Mesothelial cell of epicardium (in vitro differentiated cells): ENCODE data around the gene MBOAT1. TPM values are rescaled to one million over a fixed set of nuclear protein-coding genes. Genes with fewer than 3 reads are reported as not detected.
"Not testable (repeated sequence)": the region's sequence is repeated elsewhere in the genome, so short reads cannot be mapped to it uniquely, and the experiment has no call there.

Experiments used
- DNase-seq, 2 experiments: peaks; one replicate each; pipeline ENCODE4 v3.0.0; 2021; ENCODE audit warnings: low spot score in 2 of 2; ENCODE audit not compliant: unreplicated experiment in 2 of 2
- H3K27ac Mint-ChIP-seq: 2 replicates; pipeline ENCODE4 v1.8.0; 2021; ENCODE audit warnings: mixed read lengths
- H3K27me3 Mint-ChIP-seq: 2 replicates; pipeline ENCODE4 v1.8.0; 2021; ENCODE audit warnings: low read depth, mixed read lengths
- H3K36me3 Mint-ChIP-seq: 2 replicates; pipeline ENCODE4 v1.8.0; 2021; ENCODE audit warnings: mixed read lengths
- H3K4me1 Mint-ChIP-seq: 2 replicates; pipeline ENCODE4 v1.8.0; 2021; ENCODE audit warnings: mixed read lengths
- H3K4me3 Mint-ChIP-seq: 2 replicates; pipeline ENCODE4 v1.8.0; 2021; ENCODE audit warnings: mild to moderate bottlenecking, moderate library complexity, mixed read lengths
- H3K9me3 Mint-ChIP-seq: 2 replicates; pipeline ENCODE4 v1.8.0; 2021; ENCODE audit warnings: mixed read lengths
- total RNA-seq: library from RNA; stranded (reverse); gene quantifications from 3 replicates; pipeline ENCODE4 v1.2.1, GENCODE V29; 2021
- TF ChIP-seq, protein P1 (sequence below): fragments of 200-600 bp; sonication (generic); IDR thresholded peaks from one replicate; pipeline ENCODE4 v1.5.0; 2021; ENCODE audit warnings: antibody characterized with exemption; ENCODE audit not compliant: unreplicated experiment

MBOAT1 gene
- total RNA-seq, 1 donor from 2014 or later: 23.5 TPM

DNA sequence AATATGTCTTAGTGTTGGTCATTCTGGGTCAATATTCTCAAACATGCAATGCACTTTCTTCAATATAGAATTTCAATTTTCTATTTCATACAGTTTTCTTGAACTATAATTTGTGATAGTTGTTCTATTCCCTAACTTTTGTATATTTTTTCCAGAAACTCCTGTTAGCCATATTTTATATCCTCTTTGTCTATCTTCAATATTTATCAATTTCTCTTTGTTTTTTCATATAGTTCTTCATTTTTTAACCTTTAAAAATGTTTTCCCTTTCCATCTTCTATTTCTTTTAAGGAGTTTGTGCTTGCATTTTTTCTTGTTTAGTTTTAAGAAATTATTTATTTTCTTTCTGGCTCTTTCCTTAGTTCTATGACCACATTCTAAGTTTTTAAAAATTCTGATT, 42.0 kb upstream of the MBOAT1 start:
- Mint-ChIP-seq H3K27me3 (no peaks in the 10 kb centered on the region), H3K27ac (no peak overlapping the region), H3K4me3 (no peak overlapping the region), H3K4me1 (no peaks in the 10 kb centered on the region), H3K36me3 (no peaks in the 10 kb centered on the region), H3K9me3 (peaks cover 12% of the 10 kb centered on the region)
- DNase-seq: no peak
- TF ChIP-seq, protein P1, sequence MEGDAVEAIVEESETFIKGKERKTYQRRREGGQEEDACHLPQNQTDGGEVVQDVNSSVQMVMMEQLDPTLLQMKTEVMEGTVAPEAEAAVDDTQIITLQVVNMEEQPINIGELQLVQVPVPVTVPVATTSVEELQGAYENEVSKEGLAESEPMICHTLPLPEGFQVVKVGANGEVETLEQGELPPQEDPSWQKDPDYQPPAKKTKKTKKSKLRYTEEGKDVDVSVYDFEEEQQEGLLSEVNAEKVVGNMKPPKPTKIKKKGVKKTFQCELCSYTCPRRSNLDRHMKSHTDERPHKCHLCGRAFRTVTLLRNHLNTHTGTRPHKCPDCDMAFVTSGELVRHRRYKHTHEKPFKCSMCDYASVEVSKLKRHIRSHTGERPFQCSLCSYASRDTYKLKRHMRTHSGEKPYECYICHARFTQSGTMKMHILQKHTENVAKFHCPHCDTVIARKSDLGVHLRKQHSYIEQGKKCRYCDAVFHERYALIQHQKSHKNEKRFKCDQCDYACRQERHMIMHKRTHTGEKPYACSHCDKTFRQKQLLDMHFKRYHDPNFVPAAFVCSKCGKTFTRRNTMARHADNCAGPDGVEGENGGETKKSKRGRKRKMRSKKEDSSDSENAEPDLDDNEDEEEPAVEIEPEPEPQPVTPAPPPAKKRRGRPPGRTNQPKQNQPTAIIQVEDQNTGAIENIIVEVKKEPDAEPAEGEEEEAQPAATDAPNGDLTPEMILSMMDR: no peak

DNA sequence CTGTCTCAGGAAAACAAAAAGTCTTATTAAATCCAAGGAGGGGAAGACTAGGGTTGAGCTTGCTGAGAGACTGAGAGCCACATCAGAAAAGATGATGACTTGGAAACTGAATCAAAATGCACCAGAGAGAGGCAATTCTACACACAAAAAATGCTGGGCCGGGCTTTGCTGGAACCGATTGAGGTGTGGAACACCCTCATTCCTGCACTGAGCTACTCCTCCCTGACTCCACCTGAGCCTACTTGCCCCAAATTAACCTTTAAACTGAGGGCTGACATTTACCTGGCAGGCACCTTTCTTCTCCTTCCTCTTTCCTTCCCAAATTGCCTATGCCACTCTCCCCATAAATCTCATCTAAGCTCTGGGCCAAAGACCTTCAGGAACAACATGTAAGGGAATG, 40.8 kb upstream of the MBOAT1 start:
- TF ChIP-seq, protein P1: no peak
- no peaks in the 10 kb centered on the region for H3K36me3 Mint-ChIP-seq
- DNase-seq: no peak
- no peaks in the 10 kb centered on the region for H3K27me3 Mint-ChIP-seq
- no peak overlapping the region for H3K27ac Mint-ChIP-seq
- peaks cover 12% of the 10 kb centered on the region for H3K9me3 Mint-ChIP-seq
- H3K4me1 Mint-ChIP-seq: no peaks in the 10 kb centered on the region
- H3K4me3 Mint-ChIP-seq: no peak overlapping the region

DNA sequence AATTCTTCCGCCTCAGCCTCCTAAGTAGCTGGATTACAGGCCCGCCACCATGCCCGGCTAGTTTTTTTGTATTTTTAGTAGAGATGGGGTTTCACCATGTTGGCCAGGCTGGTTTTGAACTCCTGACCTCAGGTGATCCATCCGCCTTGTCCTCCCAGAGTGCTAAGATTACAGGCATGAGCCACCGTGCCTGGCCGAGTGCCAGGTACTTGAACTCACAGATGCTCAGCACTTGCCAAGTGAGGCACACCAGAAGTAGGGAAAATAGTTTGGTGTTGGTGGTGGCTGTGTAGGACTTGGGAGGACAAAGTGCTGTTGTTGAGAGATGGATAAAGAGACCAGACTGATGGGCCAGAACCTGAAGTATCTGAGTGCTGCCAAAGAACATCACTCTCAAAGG, 40.0 kb upstream of the MBOAT1 start:
- Mint-ChIP-seq H3K4me1 (no peaks in the 10 kb centered on the region), H3K4me3 (no peak overlapping the region), H3K27me3 (no peaks in the 10 kb centered on the region), H3K36me3 (no peaks in the 10 kb centered on the region), H3K9me3 (peaks cover 12% of the 10 kb centered on the region), H3K27ac (no peak overlapping the region)
- TF ChIP-seq, protein P1: no peak
- no peak for DNase-seq

DNA sequence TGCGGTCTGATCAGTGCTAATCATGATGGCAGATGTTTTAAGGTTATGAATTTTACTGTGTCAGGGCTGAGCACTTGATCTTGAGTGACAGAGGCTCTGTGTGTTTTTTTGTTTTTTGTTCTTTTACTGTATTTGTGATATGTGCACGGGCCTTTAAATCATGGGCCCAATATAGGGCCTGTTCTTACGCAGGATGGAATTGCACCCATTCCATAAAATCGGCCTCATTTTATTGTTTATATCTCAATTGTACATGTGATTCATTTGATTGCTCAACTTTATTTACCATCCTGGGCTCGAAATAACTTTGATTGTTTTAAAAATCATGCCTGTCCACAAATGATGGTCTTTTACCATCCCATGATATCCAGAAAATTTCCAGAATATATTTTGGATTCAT, 39.3 kb upstream of the MBOAT1 start:
- Mint-ChIP-seq H3K27me3 (no peaks in the 10 kb centered on the region), H3K9me3 (peaks cover 17% of the 10 kb centered on the region), H3K4me3 (no peak overlapping the region), H3K36me3 (no peaks in the 10 kb centered on the region), H3K4me1 (no peaks in the 10 kb centered on the region), H3K27ac (no peak overlapping the region)
- TF ChIP-seq, protein P1: no peak
- no peak for DNase-seq

DNA sequence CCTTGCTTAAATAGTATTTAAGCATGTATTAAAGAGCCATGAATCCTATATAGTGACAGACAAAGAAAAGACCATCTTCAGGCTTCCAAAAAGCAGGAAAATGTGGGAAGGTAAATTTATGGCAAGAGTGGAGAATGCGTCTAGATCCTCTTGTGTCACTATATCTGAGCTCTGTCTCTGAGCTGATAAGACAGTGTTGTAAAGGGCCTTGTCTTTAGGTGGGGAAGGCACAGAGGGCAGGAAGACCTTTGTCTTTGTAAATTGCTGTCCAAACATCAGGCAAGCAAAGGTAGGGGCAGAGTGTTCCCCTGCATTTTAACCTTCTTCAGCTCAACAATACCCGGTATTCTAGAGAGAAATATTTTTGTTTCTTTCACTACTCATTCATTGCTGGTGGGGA, 33.9 kb upstream of the MBOAT1 start:
- H3K4me1 Mint-ChIP-seq: no peaks in the 10 kb centered on the region
- DNase-seq: no peak
- H3K36me3 Mint-ChIP-seq: no peaks in the 10 kb centered on the region
- TF ChIP-seq, protein P1: no peak
- H3K9me3 Mint-ChIP-seq: peaks cover 8% of the 10 kb centered on the region
- H3K4me3 Mint-ChIP-seq: no peak overlapping the region
- H3K27ac Mint-ChIP-seq: no peak overlapping the region
- H3K27me3 Mint-ChIP-seq: no peaks in the 10 kb centered on the region

DNA sequence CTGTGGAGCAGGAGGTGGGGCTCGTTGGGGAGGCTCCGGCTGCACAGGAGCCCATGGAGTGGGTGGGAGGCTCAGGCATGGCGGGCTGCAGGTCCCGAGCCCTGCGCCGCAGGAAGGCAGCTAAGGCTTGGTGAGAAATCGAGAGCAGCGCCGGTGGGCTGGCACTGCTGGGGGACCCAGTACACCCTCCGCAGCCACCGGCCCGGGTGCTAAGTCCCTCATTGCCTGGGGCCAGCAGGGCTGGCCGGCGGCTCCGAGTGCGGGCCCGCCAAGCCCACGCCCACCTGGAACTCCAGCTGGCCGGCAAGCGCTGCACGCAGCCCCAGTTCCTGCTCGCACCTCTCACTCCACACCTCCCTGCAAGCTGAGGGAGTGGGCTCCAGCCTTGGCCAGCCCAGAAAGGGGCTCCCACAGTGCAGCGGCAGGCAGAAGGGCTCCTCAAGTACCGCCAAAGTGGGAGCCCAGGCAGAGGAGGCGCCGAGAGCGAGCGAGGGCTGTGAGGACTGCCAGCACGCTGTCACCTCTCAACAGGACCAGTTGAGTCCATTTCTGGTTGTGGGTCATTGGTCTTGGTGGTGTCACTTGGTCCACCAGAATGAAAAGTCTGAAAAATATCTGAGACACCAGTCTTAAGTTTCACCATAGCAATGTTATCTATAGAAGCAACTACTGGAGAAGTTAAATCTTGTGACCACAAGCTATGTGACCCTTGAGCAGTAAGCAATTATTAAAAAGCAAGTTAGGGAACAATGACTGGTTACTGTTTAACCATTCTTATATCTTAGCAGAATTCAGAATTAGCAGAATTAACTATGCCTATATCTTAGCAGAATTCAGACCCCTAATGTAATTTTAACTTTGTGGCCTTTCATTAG, 32.8 kb upstream of the MBOAT1 start:
- not testable (repeated sequence) for H3K27me3 Mint-ChIP-seq, H3K4me1 Mint-ChIP-seq, H3K4me3 Mint-ChIP-seq, H3K9me3 Mint-ChIP-seq, H3K36me3 Mint-ChIP-seq, DNase-seq, H3K27ac Mint-ChIP-seq
